GM10248 (cell line): ENCODE results near the gene KIAA1586.

Experiments
- CTCF ChIA-PET: fragments of 300-600 bp; sonication (Branson Sonifier 250); formaldehyde crosslinking; extraction: SDS; loops from one replicate; lab custom pipeline; 2021; ENCODE audit warnings: antibody characterized with exemption; lab: Yijun Ruan, JAX
- POLR2A ChIA-PET: fragments of 350-650 bp; sonication (Branson Sonifier 250); formaldehyde crosslinking; extraction: SDS; loops from one replicate; lab custom pipeline; 2020; ENCODE audit warnings: antibody characterized with exemption; lab: Yijun Ruan, JAX
- DNase-seq: peaks from one replicate; pipeline ENCODE4 v3.0.0; 2012; ENCODE audit errors: extremely low spot score
- CTCF ChIP-seq: IDR thresholded peaks from 2 replicates; pipeline ENCODE4 v1.5.1; 2012; ENCODE audit warnings: mild to moderate bottlenecking, low read depth; ENCODE audit errors: extremely low read depth, missing control alignments, control extremely low read depth

The KIAA1586 gene

GRCh38 chr6:57094689-57095088, 48.2 kb downstream of the KIAA1586 start:
- POLR2A ChIA-PET = no interaction called here

GRCh38 chr6:57097596-57097995, 51.1 kb downstream of the KIAA1586 start:
- CTCF ChIA-PET = interaction anchor here (1.1 to 1.2 kb wide), 2 partner anchors 10 to 195 kb away, joined by 3 read pairs; no protein-coding TSS in a partner anchor
- POLR2A ChIA-PET = no interaction called here
- DNase-seq = no peak
- no peak for TF ChIP-seq CTCF

More at GRCh38 chr6:57094689-57095088, 48.2 kb downstream of the KIAA1586 start:
- TF ChIP-seq CTCF = no peak
- CTCF ChIA-PET = interaction anchor here (0.7 to 0.9 kb wide), 3 partner anchors 14 to 82 kb away, joined by 3 read pairs; no protein-coding TSS in a partner anchor
- DNase-seq = no peak

GRCh38 chr6:57102976-57103375, 56.5 kb downstream of the KIAA1586 start:
- CTCF ChIA-PET = interaction anchor here (1.0 to 2.0 kb wide), 6 partner anchors 9 to 148 kb away, joined by 3 to 11 read pairs (median 4); partner anchors contain the start of gene BEND6
- no peak for DNase-seq
- POLR2A ChIA-PET = interaction anchor here (0.6 to 1.1 kb wide), 2 partner anchors 8 to 13 kb away, joined by 4 read pairs; no protein-coding TSS in a partner anchor
- TF ChIP-seq CTCF = no peak

GRCh38 chr6:57104336-57104735, 57.8 kb downstream of the KIAA1586 start:
- no peak for TF ChIP-seq CTCF
- ChIA-PET POLR2A (interaction anchor here (0.6 kb wide), 1 partner anchor 9 kb away, joined by 6 read pairs; no protein-coding TSS in a partner anchor), CTCF (no interaction called here)
- no peak for DNase-seq
